ENCODE measurements around the gene FOXP4.

GRCh38 chr6:41539204-41539603 lies 7.0 kb upstream of the FOXP4 start:
- TF ChIP-seq CTCF (conservative IDR thresholded peaks at IDR 0.05; ENCODE audit: low read length) (no peak), EZH2phosphoT487 (IDR thresholded peaks at IDR 0.05; ENCODE audit: borderline replicate concordance, low read depth, low read length) (no peak)

Measured in OCI-LY7 (cell line).